GM21447 (cell line): Measurements from ENCODE around the gene C16orf90.

Experiments used
- ATAC-seq: cut with Tn5 transposase; IDR thresholded peaks from one replicate; pipeline ENCODE4 v1.9.1; 2021; ENCODE audit not compliant: unreplicated experiment

C16orf90 gene

DNA sequence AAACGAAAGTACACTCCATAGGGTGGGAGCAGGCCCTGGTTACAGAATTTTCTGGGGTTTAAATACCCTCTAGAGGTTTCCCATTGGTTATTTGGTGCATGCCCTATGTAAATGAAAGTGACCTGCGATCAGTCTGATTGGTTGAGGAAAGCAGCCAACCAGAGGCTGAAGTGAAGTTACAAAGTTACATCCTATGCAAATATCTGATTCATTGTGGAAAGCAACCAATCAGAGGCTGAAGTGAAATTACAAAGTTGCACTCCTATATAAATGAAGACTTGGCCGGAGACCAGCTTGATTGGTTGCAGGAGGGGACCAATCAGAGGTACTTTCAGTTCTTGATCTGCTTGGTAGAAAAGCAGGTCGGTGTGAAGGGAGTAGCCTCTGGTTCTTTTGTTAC lies 27.4 kb downstream of the C16orf90 start:
- ATAC-seq = no peak

DNA sequence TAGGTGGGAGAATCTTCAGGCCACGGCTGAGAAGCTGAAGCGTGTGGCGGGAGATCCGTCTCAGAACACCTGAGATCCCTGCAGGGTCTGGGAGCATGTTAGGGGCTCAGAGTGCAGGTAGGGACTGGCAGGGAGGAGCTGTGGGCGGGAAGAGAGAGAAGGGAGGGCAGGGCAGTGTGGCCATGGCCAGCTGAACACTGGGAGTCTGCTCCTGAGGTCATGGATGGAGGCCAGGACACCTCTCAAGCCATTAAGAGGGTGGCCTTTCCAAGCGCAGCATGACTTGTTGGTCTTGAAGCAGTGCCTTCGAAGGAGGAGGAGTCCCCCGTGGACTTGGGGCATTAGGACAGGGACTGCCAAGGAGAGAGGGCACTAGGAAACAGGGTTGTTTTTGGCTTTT lies 28.1 kb downstream of the C16orf90 start:
- ATAC-seq = no peak

DNA sequence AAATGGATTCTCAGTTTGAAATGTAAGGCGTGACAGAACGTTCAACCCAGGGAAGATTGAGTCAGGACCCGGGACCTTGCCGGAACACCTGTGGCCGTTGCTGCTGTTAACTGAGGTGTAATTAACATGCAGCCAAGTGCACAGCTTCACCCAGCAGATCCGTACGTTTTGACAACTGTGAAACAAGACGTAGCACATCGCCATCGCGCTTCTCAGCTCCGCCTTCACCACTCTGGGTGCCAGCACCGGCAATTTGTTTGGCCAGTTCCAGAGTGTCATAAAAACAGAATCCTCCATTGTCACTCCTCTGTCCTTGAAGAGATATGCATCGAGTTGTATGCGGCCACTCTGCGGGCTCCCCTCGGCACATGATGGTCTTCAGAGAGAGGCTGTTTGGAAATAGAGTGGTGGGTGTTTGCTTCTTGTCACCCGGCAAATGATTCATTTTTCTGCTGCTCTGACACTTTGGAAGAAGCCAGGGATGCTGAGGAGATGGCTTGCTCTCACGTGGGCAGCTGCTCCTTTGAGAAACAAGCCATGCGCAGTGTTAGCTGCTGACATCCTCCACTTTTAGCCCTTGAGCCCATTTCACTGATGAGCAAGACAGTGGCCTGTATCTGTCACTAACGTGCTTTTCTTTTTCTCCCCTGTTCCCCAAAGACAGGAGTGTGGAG lies 29.2 kb downstream of the C16orf90 start:
- ATAC-seq = no peak

DNA sequence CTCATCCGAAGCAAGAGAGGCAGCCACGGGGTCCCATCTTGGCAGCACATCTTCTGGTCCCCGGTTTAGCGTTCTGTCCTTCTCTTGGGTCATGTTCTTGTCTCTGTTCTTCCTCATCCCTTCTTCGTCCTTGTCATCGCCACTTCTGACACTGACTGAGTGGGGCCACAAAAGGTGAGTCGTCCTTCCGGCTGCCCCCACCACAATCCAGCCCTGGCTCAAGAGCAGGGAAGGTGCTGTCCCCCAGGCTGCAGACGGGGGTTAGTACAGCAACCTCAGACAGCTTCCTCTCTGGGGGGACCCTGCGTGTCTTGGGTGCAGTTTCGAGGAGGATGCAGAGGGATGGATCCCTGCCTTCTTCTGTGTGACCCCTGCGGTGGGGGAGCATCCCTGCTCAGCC lies 30.0 kb downstream of the C16orf90 start:
- ATAC-seq = no peak

DNA sequence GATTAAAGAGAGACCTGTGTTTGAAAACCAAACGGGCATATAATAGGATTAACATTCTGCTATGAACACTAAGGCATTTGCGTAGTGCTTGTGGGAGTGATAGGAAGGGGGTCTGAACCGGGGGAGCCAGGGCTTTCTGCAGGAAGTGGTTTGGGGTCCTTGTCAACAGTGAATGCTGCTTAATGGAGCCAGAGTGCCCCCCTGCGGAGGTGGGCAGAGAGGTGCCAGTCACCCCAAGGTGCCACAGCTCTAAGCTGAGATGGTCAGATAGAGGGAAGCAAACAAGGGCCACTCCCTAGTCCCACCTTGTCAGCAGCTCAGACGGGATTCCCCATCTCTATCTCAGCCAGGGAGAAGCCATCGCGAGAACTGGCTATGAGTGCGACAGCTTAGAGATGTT lies 34.1 kb downstream of the C16orf90 start:
- ATAC-seq = no peak

DNA sequence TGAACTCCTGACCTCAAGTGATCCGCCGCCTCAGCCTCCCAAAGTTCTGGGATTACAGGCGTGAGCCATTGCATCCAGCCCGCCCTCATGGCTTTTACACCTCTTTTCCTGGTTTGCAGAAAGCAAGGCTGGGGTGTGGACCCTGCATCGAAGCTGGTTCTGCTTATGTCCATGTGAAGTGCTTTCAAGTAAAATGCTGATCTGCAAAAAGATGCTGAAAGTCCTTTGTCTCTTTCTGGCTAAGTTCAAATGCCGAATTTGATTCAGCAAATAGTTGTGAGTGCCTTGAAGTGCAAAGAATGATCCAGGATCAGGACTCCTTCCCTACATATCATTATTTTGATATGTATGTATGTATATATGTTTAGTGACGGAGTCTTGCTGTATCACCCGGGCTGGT lies 34.7 kb downstream of the C16orf90 start:
- ATAC-seq = no peak

DNA sequence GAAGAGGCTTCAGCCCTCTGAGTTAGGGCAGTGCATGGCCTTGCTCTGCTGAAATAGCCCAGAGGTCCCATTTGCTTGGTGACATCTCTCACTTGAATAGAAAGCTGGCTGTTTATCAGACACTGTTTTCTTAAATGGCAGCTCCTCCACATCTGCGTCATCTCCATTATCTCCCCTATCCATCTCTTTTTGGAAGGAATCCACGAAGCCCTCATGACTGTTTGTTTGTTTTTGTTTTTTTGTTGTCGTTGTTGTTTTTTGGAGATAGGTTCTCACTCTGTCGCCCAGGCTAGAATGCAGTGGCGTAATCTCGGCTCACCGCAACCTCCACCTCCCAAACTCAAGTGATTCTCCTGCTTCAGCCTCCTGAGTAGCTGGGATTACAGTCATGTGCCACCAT lies 35.2 kb downstream of the C16orf90 start:
- ATAC-seq = no peak

DNA sequence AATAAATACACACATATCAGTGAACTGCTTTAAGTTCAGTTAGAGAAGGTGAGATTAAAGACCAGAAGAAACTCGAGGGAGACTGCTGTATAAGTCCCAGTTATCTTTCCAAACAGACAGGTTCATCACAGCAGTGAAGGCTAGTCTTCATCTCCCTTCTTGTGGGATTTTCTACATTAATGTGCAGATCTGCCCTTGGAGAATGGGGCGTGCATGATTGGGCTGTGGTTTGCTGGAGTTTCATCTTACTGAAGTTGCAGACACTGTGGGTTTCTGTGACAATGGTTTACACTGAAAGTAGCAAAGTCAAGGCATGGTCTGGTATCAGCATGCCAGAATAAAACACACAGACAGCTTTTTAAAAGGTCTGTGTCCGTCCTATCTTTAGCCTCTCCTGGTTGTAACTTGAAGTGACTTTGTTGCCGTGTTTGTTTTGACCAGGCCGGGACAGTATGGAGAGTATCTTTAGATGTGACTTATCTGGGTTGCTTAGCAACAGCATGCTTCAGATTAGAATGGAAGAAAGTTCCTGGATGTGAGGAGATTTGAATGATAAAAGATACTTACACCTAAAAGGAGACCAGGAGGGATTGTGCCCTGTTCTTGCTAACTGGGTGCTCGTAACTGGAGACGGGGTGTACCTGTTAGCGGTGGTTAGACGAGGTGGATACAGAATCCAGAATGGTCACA lies 35.7 kb downstream of the C16orf90 start:
- ATAC-seq = no peak

DNA sequence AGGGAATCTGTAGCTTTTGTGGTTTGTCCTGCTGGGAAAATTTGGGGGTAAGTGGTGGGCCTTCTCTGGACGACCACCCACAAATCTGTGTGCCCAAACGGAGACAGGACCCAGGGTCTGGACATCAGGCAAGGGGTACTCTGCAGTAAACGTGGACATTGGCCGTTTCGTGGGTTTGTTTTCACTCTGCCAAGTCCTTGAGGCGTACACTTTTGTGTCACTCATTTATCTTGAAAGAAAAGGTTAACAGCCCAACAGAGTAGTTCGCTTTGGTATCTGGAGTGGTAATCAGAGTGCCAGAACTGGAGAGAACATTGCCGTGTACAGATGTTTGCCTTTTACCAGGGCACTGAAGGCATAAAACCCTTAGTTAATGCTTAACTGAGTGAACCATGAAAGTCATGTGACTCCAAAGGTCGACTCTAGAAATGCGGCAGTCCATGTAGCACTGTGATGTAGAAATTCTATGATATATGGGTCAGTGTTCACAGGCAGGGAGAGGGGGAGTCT lies 36.4 kb downstream of the C16orf90 start:
- ATAC-seq = peak; percentile 41

DNA sequence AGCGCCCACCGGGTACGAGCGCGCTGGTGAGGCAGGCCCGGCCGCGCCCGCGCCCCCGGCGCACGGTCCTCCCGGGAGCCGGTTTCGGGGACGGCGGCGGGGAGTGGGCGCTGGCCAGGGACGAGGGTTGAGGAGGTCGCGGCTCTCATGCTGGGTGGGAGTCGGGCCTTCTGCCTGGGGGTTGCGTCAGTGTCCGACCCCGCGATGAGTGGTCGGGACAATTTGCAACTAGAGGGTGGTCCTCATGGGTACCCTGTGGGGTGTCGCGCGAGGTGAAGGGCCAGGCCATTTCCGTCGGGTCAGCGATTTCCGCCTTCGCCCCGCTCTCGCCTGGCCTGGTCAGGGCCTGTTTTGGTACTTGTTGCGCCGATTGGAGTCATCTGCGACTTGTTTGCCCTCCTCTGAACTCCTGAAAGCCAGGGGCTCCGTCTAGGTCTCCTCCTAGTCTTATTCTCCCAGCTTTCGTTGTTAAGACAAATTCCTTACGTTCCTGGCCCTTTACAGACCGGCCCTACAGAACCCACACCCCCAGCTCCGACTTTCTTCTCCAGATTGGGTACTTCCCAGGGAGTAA lies 36.9 kb downstream of the C16orf90 start:
- no peak for ATAC-seq

DNA sequence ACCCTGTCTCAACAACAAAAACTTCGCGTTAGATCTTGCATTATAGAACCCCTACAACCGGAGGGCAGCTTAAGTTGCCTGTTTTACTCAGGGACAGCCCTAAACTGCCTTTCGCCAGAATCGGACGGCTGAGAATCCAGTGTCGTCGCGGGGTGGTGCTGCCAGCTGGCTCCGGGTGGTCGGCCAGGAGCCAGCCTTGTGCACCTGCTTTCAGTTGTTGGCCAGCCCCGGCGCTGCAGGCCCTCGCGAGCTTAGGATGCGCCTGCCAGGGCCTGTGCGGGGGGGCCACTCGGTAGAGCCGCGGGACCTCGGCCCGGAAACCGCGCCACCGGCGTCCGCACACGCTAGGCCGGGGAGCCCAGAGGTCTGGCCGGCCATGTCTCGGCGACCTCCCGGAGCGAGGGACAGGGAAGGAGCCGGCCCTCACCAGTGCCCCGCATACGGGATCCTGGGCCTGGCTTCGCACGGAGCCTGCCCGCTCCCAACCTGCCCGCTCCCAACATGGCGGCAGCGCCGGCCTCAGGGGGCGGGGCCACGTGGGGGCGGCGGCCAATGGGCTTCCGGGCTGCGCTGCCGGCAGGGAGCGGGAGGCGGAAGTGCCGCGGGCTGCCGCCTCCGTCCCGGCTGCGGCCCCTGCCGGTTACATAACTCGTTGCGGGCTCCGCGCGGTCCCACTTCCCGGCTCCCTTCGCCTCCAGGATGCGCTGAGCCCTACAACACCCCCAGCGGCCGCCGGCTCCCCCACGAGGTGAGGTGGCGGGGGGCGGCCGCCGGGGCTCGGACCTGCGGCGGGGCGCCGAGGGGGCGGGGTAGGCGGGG lies 37.6 kb downstream of the C16orf90 start:
- ATAC-seq = peak; percentile 61

DNA sequence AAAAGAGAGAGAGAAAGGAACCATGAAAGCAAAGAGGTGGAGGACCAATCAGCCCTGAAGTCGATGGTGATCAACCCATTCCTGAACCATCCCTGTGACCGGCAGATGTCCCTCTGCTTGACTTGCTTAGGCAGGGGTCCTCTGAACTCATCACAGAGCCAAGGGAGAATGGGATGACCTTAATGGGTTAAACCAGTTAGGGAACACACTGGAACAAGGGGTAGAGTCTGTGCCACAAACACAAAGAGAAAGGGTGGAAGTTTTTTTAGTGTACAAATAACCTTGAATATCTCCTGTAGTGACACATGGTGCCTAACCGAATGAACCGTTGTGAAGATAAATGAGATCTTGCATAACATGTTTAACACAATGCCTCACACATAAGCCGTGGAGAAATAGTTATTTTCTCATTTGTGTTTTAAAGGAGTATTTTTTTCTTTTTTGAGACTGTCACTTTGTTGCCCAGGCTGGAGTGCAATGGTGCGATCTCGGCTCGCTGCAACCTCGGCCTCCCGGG lies 40.6 kb downstream of the C16orf90 start:
- no peak for ATAC-seq

DNA sequence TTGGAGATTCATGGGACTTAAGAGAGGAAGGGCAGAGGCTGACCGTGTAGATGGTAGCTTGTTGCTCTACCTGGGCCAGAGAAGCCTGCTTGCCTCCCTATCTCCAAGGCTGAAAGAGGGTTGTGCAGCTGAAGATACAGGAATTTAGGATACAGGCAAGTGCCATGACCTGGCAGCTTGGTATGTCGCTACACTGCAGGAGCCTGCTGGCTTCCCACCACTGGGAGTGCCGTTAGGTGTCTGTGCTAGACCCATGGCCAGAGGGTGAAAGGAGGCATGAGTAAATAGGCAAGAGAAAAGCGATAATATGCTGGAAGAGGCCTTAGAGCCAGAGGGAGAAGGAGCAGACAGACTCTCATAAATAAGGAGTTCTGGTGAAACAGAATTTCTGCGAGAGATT lies 41.2 kb downstream of the C16orf90 start:
- ATAC-seq = no peak

DNA sequence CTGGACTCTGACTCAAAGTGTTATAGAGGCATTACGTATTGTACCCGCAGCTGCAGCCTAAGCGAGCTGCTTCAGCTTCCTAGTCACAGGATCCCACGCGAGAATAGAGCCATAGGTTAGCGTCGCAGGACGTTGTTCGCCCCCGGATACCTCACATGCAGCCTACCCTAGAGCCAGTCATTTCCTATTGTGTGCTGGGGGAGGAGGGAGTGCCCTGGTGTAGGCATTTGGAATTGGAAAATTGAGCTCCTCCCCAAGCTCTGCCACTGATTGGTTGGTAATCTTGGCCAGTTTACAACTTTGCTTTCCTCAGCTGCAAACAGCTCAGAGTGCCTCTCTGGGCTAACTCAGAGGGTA lies 51.3 kb downstream of the C16orf90 start:
- peak; percentile 33 for ATAC-seq
